GM23338 (cell line): ENCODE data around the gene RUNX1. TPM values are rescaled to one million over a fixed set of nuclear protein-coding genes. Genes with fewer than 3 reads are reported as not detected.

Source experiments
- ATAC-seq: fragments of 200-7000 bp; cut with Tn5 transposase; 3 replicates; pipeline ENCODE4 v1.9.1; 2020
- DNase-seq: peaks from one replicate; pipeline ENCODE4 v3.0.0-alpha.2; 2015; ENCODE audit warnings: low spot score
- H2AFZ ChIP-seq: fragments of 200-600 bp; sonication (generic); 2 replicates; pipeline ENCODE4 v1.8.0; 2016; ENCODE audit warnings: antibody characterized with exemption, mild to moderate bottlenecking, moderate library complexity
- H3F3A ChIP-seq: fragments of 200-600 bp; sonication (generic); replicated peaks from 2 replicates; pipeline ENCODE4 v1.8.0; 2017; ENCODE audit warnings: antibody characterized with exemption, mixed run types, low read depth
- H3K27ac ChIP-seq: fragments of 200-600 bp; sonication (generic); 2 replicates; pipeline ENCODE4 v1.6.1; 2016; ENCODE audit warnings: low read depth
- H3K27me3 ChIP-seq: fragments of 200-600 bp; sonication (generic); 2 replicates; pipeline ENCODE4 v1.8.0; 2016; ENCODE audit warnings: mild to moderate bottlenecking, mixed run types, moderate library complexity; ENCODE audit not compliant: insufficient read depth
- H3K36me3 ChIP-seq: fragments of 200-600 bp; sonication (generic); 2 replicates; pipeline ENCODE4 v1.8.0; 2016; ENCODE audit warnings: mild to moderate bottlenecking; ENCODE audit not compliant: insufficient read depth
- H3K4me1 ChIP-seq: fragments of 200-600 bp; sonication (generic); 2 replicates; pipeline ENCODE4 v1.8.0; 2016; ENCODE audit warnings: mild to moderate bottlenecking, moderate library complexity; ENCODE audit not compliant: insufficient read depth
- H3K4me2 ChIP-seq: fragments of 200-600 bp; sonication (generic); 2 replicates; pipeline ENCODE4 v1.7.1; 2017; ENCODE audit warnings: mixed run types
- H3K4me3 ChIP-seq: fragments of 200-600 bp; sonication (generic); 2 replicates; pipeline ENCODE4 v1.6.1; 2016; ENCODE audit warnings: mixed run types
- H3K79me2 ChIP-seq: fragments of 200-600 bp; sonication (generic); replicated peaks from 2 replicates; pipeline ENCODE4 v1.8.0; 2017; ENCODE audit warnings: mild to moderate bottlenecking; ENCODE audit not compliant: insufficient read depth
- H3K9me2 ChIP-seq: fragments of 200-600 bp; sonication (generic); 2 replicates; pipeline ENCODE4 v1.8.0; 2017; ENCODE audit not compliant: insufficient read depth
- H4K20me1 ChIP-seq: fragments of 200-600 bp; sonication (generic); replicated peaks from 2 replicates; pipeline ENCODE4 v1.8.0; 2017; ENCODE audit warnings: mild to moderate bottlenecking; ENCODE audit not compliant: insufficient read depth
- H3K27ac Mint-ChIP-seq: 2 replicates; pipeline ENCODE4 v1.8.0; 2020; ENCODE audit warnings: inconsistent platforms, mild to moderate bottlenecking, moderate library complexity, mixed read lengths
- H3K27me3 Mint-ChIP-seq: 3 replicates; pipeline ENCODE4 v1.8.0; 2022; ENCODE audit warnings: low read depth, mild to moderate bottlenecking, moderate library complexity, mixed read lengths, inconsistent platforms; ENCODE audit not compliant: insufficient read depth, poor library complexity
- H3K36me3 Mint-ChIP-seq: 3 replicates; pipeline ENCODE4 v1.8.0; 2021; ENCODE audit warnings: low read depth, mild to moderate bottlenecking, inconsistent platforms, moderate library complexity, mixed read lengths
- H3K4me1 Mint-ChIP-seq: 3 replicates; pipeline ENCODE4 v1.8.0; 2020; ENCODE audit warnings: mild to moderate bottlenecking, inconsistent platforms, mixed read lengths
- H3K4me3 Mint-ChIP-seq: 3 replicates; pipeline ENCODE4 v1.8.0; 2021; ENCODE audit warnings: moderate library complexity, mild to moderate bottlenecking, inconsistent platforms, mixed read lengths
- H3K9me3 Mint-ChIP-seq: 3 replicates; pipeline ENCODE4 v1.8.0; 2020; ENCODE audit warnings: moderate library complexity, mild to moderate bottlenecking, inconsistent platforms, mixed read lengths
- CREB1 ChIP-seq: fragments of 250-450 bp; sonication (Bioruptor Pico); IDR thresholded peaks from 2 replicates; pipeline ENCODE4 v1.5.0; 2020; ENCODE audit warnings: low read depth, mild to moderate bottlenecking, moderate library complexity
- EZH2 ChIP-seq: fragments of 200-600 bp; sonication (generic); IDR thresholded peaks from one replicate; pipeline ENCODE4 v1.8.0; 2017; ENCODE audit warnings: antibody characterized with exemption, mild to moderate bottlenecking, low read depth; ENCODE audit not compliant: unreplicated experiment
- EZH2phosphoT487 ChIP-seq: fragments of 200-600 bp; sonication (generic); IDR thresholded peaks from one replicate; pipeline ENCODE4 v1.8.1; 2018; ENCODE audit warnings: antibody characterized with exemption; ENCODE audit not compliant: unreplicated experiment
- JUNB ChIP-seq: IDR thresholded peaks from one replicate; pipeline ENCODE4 v1.6.1; 2016; ENCODE audit warnings: antibody characterized with exemption; ENCODE audit not compliant: unreplicated experiment
- POLR2AphosphoS5 ChIP-seq: IDR thresholded peaks from 2 replicates; pipeline ENCODE4 v1.6.1; 2016; ENCODE audit warnings: antibody characterized with exemption, low read depth
- STAT1 ChIP-seq: IDR thresholded peaks from one replicate; pipeline ENCODE4 v1.6.1; 2016; ENCODE audit warnings: antibody characterized with exemption; ENCODE audit not compliant: unreplicated experiment
- ZNF331 ChIP-seq: fragments of 250-450 bp; sonication (Bioruptor Pico); IDR thresholded peaks from 2 replicates; pipeline ENCODE4 v1.5.0; 2020; ENCODE audit warnings: low read depth, mild to moderate bottlenecking, moderate library complexity
- ZNF462 ChIP-seq: fragments of 250-450 bp; sonication (Bioruptor Pico); IDR thresholded peaks from 2 replicates; pipeline ENCODE4 v1.5.0; 2020; ENCODE audit warnings: mild to moderate bottlenecking, moderate library complexity
- polyA plus RNA-seq: library from polyadenylated mRNA; unstranded; fragments of >200 nt; fragmentation: Nextera tagmentation; extraction: Ambion mirVana; gene quantifications from 2 replicates; pipeline ENCODE4 v1.2.1, GENCODE V29; 2016
- total RNA-seq: library from RNA; depleted of rRNA; stranded (reverse); fragments of >200 nt; shearing (Covaris generic); gene quantifications from 2 replicates; pipeline ENCODE4 v1.2.3, GENCODE V29; 2014

Gene RUNX1
- total and polyA plus RNA-seq, 2 experiments from 2014 or later = 0.29 to 1.1 TPM

GRCh38 chr21:35035116-35035515 lies 14.0 kb downstream of the RUNX1 start (continued):
- no peak for TF ChIP-seq ZNF462 (CRISPR knock-in tag)
- TF ChIP-seq STAT1 = no peak
- no peak for TF ChIP-seq EZH2

GRCh38 chr21:35034203-35034926 lies 14.7 kb downstream of the RUNX1 start:
- Mint-ChIP-seq H3K4me3 (no peak overlapping the region), H3K4me1 (no peaks in the 10 kb centered on the region), H3K27ac (no peak overlapping the region), H3K9me3 (no peaks in the 10 kb centered on the region), H3K27me3 (peaks cover 2% of the 10 kb centered on the region), H3K36me3 (no peaks in the 10 kb centered on the region)
- no peaks in the 10 kb centered on the region for H3K36me3 ChIP-seq
- TF ChIP-seq ZNF331 (CRISPR knock-in tag) = no peak
- no peak for TF ChIP-seq EZH2phosphoT487
- no peak for TF ChIP-seq CREB1 (CRISPR knock-in tag)
- no peak for TF ChIP-seq JUNB
- TF ChIP-seq POLR2AphosphoS5 = no peak
- no peak overlapping the region for H3K4me3 ChIP-seq
- H3K79me2 ChIP-seq = no peaks in the 10 kb centered on the region
- ATAC-seq (no peak), DNase-seq (no peak)
- no peaks in the 10 kb centered on the region for H4K20me1 ChIP-seq
- H3F3A ChIP-seq = no peaks in the 10 kb centered on the region
- H3K27me3 ChIP-seq = no peaks in the 10 kb centered on the region
- H3K9me2 ChIP-seq = 0 out of 2 replicates have a peak, but pooled peaks cover 3% of the 10 kb centered on the region
- no peak overlapping the region for H3K4me2 ChIP-seq
- no peak overlapping the region for H2AFZ ChIP-seq
- H3K4me1 ChIP-seq = no peaks in the 10 kb centered on the region
- H3K27ac ChIP-seq = no peak overlapping the region
